ENCODE measurements around the gene PEAK1.
"Not testable (repeated sequence)": the region's sequence is repeated elsewhere in the genome, so short reads cannot be mapped to it uniquely, and the experiment has no call there.

The PEAK1 gene

DNA sequence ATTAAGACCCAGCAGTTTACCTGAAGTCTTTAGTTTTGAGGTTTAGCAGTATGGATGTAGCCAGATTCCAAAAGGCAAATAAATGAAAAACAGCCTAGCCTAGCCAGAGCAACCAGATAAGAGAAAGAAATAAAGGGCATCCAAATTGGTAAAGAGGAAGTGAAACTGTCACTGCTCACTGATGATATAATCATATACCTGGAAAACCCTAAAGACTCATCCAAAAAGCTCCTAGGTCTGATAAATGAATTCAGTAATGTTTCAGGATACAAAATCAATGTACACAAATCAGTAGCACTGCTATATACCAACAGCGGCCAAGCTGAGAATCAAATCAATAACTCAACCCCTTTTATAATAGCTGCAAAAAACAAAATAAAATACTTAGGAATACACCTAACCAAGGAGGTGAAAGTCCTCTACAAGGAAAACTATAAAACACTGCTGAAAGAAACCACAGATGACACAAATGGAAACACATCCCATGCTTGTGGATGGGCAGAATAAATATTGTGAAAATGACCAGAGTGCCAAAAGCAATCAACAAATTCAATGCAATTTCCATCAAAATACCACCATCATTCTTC, 13.6 kb downstream of the PEAK1 start:
- DNase-seq (ENCODE audit: low read depth in 2 of 2), result not testable (repeated sequence)

DNA sequence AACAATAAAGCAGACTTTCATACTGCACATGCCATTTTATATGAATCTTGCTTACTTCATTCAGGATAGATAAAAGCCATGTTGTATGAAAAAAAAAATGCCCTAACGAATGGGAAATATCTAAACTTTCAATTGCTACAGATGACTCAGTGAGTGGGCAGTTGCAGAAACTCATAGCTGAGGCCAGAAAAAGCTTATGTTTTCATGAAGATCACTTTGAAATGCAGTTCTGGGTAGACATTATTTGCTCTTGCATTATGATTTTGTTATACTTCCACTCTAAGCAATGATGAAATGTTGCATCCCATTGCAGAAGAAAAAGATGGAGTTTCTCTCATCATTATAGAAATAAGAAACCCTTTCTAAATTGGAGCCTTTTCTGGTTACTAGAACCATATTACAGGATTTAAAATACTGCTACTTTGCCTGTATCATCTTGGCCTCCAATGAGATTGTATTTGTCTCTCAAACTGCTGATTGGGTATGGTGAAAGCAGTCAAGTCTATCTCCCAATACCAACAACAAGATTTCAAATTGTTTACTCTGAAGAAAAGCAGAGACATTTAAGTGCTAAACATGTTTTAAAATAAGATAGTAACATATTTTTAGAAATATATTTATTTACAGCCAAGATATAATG, 17.0 kb downstream of the PEAK1 start:
- no peak for DNase-seq (ENCODE audit: low read depth in 2 of 2)

DNA sequence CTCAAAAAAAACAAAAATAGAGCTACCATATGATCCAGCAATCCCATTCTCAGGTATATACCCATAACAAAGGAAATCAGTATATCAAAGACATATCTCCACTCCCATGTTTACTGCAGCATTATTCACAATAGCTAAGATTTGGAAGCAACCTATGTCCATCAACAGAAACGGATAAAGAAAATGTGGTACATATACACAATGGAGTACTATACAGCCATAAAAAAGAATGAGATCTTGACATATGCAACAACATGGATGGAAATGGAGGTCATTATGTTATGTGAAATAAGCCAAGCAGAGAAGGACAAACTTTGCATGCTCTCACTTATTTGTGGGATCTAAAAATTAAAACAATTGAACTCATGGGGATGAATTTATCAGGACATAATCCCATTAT, 19.6 kb downstream of the PEAK1 start:
- no peak for DNase-seq (ENCODE audit: low read depth in 2 of 2)

DNA sequence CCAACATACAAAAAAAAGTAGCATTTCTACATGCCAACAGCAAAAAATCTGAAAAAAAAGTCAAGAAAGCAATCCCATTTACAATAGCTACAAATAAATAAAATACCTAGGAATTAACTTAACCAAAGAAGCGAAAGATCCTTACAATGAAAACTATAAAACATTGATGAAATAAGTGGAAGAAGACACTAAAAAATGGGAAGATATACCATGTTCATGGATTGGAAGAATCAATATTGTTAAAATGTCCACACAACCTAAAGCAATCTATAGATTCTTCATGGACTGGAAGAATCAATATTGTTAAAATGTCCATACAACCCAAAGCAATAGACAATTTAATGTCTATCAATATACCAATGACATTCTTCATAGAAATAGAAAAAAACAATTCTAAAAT, 21.0 kb downstream of the PEAK1 start:
- no peak for DNase-seq (ENCODE audit: low read depth in 2 of 2)

DNA sequence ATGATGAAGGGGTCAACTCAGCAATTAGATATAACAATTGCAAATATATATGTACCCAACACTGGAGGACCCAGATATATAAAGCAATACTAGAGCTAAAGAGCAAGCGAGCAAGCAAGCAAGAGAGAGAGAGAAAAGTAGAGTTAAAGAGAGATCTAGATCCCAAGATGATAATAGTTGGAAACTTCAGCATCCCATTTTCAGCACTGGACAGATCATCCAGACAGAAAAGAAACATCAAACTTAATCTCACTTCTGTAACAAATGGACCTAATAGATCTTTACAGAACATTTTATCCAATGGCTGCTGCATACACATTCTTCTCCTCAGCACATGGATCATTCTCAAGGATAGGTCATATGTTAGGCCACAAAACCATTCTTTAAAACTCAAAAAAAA, 23.2 kb downstream of the PEAK1 start:
- DNase-seq (ENCODE audit: low read depth in 2 of 2), result no peak

GRCh38 chr15:77395013-77395774, 24.7 kb downstream of the PEAK1 start:
- no peak for DNase-seq (ENCODE audit: low read depth in 2 of 2)

DNA sequence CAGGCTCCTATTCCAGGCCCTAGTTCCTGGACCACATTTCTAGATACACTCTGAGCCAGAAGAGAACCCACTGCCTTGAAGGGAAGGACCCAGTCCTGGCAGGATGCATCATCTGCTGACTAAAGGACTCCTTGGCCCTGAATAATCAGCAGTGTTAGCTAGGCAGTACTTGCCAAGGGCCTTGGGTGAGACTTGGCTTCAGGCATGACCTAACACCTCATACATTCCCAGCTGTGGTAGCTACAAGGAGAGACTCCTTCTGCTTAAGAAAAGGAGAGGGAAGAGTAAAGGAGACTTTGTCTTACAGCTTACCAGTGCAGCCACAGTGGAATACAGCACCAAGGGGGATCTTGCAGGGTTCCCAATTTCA, 26.4 kb downstream of the PEAK1 start:
- no peak for DNase-seq (ENCODE audit: low read depth in 2 of 2)

DNA sequence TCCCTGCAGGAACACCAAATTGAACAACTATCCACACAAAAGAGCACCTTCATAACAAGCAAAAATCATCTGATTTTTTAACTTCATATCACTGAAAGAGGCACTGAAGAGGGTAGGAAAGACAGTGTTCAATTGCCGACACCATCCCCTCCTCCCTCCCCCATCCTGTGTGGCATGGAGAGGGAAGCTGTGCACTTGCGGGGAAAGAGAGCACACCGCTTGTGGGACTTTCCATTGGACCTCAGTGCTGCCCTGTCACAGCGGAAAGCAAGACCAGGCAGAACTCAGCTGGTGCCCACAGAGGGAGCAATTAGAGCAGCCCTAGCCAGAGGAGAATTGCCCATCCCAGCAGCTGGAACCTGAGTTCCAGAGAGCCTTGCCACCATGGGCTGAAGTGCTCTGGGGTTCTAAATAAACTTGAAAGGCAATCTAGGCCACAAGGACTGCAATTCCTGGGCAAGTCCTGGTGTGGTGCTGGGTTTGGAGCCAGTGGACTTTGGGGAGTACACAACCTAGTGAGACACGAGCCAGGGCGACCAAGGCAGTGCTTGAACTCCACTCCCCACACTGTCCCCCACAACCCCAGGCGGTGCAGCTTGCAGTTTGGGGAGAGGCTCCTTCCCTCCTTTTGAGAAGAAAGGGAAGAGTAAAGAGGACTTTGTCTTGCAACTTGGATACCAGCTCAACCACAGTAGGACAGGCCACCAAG, 27.0 kb downstream of the PEAK1 start:
- no peak for DNase-seq (ENCODE audit: low read depth in 2 of 2)

DNA sequence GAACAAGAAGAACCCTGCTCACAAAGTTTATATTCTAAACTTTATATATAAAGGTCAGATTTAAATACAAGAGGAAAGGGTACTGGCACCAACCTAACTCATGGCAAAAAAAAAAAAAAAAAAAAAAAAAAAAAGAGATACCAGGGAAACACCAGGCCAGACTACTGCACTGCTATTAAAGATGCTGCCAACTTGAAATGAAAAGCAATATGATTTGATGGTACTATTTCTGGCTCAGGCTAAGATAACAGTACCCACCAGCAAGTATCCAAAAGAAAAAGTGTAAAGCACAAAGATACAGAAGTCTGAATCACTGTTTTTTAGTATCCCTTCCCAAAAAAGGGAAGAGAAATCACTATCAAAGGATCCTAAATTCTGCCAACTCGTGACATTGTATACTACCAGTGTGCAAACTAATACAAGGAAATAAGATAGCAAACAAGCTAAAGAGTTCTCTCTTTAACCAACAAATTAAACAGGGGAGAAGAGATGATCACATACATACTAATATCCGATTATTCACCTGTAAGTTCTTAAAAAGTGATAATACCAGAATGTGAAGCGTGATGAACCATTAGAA, 28.4 kb downstream of the PEAK1 start:
- no peak for DNase-seq (ENCODE audit: low read depth in 2 of 2)

DNA sequence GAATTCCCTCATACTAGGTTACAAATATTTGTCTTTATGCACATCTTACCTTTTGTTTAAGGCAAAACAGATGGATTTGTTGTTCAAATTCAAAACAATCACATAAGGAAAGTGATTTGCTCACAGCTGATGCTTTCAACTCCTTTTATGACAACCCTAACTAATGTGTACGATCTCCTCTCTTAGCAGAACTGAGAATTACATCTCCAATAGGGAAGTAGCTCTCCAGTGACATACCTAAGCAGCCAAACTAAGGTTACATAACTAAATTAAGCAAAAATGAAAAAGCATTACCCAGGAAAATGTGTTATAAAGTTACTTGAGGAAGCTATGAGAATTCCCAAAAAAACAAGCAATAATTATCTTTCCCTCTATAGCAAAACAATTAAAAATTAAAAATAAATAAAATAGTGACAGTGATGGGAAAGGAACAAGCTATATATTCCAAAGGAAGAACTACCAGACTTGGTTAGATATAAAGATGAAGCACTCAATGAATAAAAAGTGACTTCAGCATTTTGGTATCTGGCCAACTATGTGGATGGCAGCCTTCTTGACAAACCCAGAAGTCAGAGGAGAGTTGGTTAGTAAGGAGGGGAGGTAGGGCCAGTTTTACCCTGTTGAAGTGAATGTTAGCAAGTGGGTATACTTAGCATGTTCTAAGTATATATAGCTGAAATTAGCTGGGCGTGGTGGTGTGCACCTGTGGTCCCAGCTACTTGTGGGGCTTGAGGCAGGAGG, 32.4 kb downstream of the PEAK1 start:
- DNase-seq (ENCODE audit: low read depth in 2 of 2), result no peak

GRCh38 chr15:77386626-77387025, 33.3 kb downstream of the PEAK1 start:
- DNase-seq (ENCODE audit: low read depth in 2 of 2), result no peak

DNA sequence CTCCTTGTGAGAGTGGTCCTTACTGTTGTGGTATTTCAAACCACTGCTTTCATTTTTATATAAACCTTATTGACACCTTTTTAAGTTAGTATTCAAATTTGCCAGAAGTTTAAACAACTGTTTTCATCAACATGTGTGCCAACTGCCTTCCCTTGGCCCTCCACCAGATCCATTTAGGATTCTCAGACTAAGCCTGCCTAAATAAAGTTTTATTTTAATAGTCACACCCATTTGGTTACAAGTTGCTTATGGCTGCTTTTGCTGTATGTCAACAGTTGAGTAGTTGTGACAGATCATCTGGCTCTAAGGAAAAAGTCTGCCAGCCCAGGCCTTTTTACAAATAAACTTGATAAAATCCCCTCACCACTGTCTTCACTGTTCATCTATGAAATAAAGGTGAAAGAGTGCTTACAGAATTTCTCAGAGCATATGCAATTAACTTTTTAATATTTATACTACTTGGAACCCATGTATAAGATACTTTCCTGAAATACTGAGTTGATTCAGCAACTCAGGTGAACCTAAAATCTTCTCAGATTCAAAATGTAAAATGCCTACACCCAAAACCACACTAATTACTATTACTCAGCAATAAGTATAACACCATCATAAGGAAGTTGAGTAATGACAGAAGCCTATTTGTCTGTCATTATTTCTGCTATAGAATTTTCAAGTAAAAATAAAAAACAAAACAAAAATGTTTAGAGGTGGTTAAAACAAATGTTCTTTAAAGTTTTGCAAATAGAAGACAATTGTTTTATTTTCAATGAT, 35.1 kb downstream of the PEAK1 start:
- no peak for DNase-seq (ENCODE audit: low read depth in 2 of 2)

- no peak for DNase-seq (ENCODE audit: low read depth in 2 of 2)
These were observed 35.8 kb downstream of the PEAK1 start for GRCh38 chr15:77384086-77384485.

- no peak for DNase-seq (ENCODE audit: low read depth in 2 of 2)
These were observed 39.9 kb downstream of the PEAK1 start for GRCh38 chr15:77380033-77380432.

DNA sequence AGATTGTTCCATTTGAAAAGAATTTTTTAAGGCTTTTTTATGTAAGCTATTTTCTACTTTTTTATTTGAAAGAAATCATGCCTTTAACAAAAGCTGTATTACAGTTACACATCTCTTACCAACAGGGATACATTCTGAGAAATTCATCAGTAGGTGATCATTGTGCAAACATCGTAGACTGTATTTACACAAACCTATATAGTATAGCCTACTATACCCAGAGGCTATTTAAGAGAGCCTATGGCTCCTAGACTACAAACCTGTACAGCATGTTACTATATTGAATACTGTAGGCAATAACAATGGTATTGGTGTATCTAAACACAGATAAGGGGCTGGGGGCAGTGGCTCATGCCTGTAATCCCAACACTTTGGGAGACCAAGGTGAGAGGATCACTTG, 43.1 kb downstream of the PEAK1 start:
- no peak for DNase-seq (ENCODE audit: low read depth in 2 of 2)

- DNase-seq (ENCODE audit: low read depth in 2 of 2), result no peak
These were observed 44.8 kb downstream of the PEAK1 start for GRCh38 chr15:77375133-77375532.

- DNase-seq (ENCODE audit: low read depth in 2 of 2), result no peak
These were observed 46.5 kb downstream of the PEAK1 start for GRCh38 chr15:77373441-77373840.

DNA sequence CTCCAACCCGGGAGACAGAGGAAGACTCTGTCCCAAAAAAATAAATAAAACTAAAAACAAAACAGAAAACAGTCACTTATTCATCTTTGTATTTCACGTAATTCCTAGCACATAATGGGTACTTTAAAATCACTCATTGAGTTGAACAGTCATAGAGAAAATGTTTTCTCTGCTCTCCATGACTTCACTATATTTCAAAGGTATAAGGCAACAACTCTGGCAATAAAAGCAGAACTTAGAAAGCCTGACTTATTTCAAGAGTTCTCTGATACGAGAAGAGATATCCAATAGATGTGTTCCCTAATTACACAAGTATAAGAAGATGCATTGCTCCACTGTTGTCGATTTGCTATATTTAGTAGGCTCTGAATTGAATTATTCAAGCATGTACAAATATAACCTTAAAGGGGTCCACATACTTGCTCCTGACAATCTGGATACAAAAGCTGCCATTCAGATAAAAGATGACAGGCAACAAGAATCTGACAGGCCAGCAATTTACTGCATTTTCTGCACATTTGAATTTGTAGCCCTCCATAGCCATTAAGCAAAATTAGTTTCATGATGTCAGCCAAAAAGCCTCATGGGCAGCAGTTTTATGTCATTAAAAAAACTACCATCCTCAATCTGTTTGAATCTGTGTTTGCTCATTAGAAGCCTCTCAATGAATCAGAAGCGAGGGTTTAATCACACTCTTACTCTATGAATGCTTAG, 47.9 kb downstream of the PEAK1 start:
- no peak for DNase-seq (ENCODE audit: low read depth in 2 of 2)

DNA sequence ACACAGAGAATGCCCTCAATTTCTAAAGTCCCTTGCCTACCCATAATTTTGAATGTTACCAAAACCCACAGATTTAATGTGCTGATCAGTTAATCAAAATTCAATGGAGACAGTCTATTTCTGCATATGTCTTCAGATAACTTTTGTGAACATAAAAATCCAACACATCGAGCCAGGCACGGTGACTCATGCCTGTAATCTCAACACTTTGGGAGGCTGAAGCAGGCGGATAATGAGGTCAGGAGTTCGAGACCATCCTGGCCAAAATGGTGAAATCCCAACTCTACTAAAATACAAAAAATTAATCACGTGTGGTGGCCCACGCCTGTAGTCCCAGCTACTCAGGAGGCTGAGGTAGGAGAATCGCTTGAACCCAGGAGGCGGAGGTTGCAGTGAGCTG, 49.3 kb downstream of the PEAK1 start:
- no peak for DNase-seq (ENCODE audit: low read depth in 2 of 2)

- DNase-seq (ENCODE audit: low read depth in 2 of 2), result no peak
These were observed 50.7 kb downstream of the PEAK1 start for GRCh38 chr15:77369168-77369567.
